NB4 (cell line): ENCODE measurements around the gene FRAS1.

Source experiments
- DNase-seq: peaks from one replicate; pipeline ENCODE4 v3.0.0; 2010; ENCODE audit warnings: low read depth
- H3K4me3 ChIP-seq: one replicate; pipeline ENCODE4 v1.5.1; 2011; ENCODE audit warnings: mild to moderate bottlenecking, low read depth, low read length, moderate library complexity
- MYC ChIP-seq: IDR thresholded peaks from 2 replicates; pipeline ENCODE4 v1.6.1; 2011; ENCODE audit warnings: low read depth, low read length
- POLR2A ChIP-seq: IDR thresholded peaks from 2 replicates; pipeline ENCODE4 v1.6.1; 2011; ENCODE audit warnings: mild to moderate bottlenecking; ENCODE audit not compliant: insufficient read length; ENCODE audit errors: extremely low read depth
- TF ChIP-seq, protein P1 (sequence below): IDR thresholded peaks from 2 replicates; pipeline ENCODE4 v1.6.1; 2011; ENCODE audit warnings: low read depth, low read length
- TF ChIP-seq, protein P2 (sequence below): IDR thresholded peaks from one replicate; pipeline ENCODE4 v1.5.1; 2012; ENCODE audit warnings: low read depth, low read length

Gene FRAS1

DNA sequence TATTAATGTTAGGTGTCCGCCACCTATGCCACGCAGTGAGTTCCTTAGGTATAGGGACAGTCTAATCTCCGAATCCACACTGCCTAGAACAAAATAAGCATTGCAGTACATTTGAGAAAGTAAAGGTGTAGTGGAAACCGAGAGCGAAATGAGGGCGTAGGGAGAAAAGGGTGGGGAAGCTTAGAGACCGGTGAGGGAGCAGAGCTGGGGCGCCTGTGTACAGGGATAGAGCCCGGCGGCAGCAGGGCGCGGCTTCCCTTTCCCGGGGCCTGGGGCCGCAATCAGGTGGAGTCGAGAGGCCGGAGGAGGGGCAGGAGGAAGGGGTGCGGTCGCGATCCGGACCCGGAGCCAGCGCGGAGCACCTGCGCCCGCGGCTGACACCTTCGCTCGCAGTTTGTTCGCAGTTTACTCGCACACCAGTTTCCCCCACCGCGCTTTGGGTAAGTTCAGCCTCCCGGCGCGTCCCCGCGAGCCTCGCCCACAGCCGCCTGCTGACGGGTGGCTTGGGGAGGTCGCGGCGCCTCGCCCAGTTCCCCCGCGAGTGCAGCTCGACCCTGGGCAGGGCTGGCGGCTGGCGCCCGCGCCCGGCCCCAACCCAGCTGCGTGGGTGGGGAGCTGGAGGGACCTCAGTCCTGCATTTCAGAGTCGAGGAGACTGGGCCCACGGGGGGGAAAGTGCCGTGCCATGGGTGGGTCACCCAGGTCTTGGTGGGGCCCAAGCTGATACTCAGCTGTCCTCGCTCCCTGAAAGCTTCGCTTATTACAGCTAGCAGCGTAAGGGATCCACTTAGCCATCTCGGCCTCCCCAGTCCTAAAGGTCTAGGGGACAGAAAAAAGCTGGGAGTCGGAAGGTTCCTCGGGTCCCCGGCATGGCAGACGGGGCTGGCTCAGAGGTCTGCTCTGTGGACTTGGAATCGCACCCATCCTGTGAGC, 494.6 kb downstream of the FRAS1 start, which contains the start of gene ANXA3:
ANXA3 (plus strand) TSS at position 351 of the 932 bp plus-strand sequence. CDS start 2,704 bp downstream, outside the sequence.
- TF ChIP-seq, protein P1, sequence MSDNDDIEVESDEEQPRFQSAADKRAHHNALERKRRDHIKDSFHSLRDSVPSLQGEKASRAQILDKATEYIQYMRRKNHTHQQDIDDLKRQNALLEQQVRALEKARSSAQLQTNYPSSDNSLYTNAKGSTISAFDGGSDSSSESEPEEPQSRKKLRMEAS: no peak
- TF ChIP-seq POLR2A (no peak), MYC (no peak)
- TF ChIP-seq, protein P2, sequence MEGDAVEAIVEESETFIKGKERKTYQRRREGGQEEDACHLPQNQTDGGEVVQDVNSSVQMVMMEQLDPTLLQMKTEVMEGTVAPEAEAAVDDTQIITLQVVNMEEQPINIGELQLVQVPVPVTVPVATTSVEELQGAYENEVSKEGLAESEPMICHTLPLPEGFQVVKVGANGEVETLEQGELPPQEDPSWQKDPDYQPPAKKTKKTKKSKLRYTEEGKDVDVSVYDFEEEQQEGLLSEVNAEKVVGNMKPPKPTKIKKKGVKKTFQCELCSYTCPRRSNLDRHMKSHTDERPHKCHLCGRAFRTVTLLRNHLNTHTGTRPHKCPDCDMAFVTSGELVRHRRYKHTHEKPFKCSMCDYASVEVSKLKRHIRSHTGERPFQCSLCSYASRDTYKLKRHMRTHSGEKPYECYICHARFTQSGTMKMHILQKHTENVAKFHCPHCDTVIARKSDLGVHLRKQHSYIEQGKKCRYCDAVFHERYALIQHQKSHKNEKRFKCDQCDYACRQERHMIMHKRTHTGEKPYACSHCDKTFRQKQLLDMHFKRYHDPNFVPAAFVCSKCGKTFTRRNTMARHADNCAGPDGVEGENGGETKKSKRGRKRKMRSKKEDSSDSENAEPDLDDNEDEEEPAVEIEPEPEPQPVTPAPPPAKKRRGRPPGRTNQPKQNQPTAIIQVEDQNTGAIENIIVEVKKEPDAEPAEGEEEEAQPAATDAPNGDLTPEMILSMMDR: no peak
- peak within 1 kb of the TSS; percentile 26 for H3K4me3 ChIP-seq
- DNase-seq: peak; percentile 30

DNA sequence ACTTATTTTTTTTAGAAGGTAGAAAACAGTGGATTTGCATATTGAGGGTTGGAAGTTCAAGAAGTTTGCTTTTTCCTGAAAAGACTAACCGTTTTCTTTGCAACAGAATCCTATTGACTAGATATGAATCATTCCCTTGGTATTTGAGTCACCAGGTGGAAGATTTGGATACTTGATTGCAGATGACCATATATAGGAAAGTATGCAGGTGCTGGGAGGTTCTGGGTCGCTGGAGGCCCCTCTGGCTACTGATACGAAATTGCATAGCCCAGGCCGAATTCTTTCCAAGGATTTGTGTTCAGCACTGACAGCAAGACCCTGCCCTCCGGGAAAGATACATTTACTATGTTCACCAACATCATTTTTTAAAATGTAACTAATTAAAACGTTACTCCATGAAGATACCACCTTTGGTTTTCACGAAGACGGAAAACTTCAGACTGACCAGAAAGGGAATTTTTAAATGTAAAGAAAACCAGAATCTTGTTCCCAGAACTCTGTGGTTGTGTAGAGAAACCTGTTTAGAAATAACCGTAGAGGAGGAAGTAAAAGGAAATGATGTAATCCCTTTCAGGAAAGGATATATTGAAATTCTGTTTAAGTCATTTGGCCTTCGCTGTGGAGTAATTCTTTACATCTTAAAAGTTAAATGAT, 495.4 kb downstream of the FRAS1 start:
- peak; percentile 30 for DNase-seq

DNA sequence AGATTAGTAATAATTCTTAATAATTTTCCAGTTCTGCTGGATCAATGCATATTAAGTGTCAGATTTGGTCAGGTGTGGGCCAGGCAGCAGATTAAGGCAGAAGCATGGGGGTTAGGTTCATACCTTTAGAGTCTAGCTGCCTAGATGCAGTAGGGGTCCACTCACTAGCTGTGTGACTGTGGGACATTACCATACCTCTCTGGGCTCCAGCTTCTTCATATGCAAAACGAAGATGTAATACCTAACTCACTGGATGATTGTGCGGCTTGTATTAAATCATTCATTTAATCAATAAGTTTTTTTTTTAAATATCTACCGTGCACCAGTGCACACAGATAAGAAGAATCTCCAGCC, 495.9 kb downstream of the FRAS1 start:
- TF ChIP-seq, protein P2: no peak
- TF ChIP-seq, protein P1: no peak
- TF ChIP-seq MYC (no peak), POLR2A (no peak)
- no peak for DNase-seq
- no peak overlapping the region for H3K4me3 ChIP-seq

More for the DNA sequence above, 495.4 kb downstream of the FRAS1 start:
- TF ChIP-seq POLR2A: no peak
- TF ChIP-seq, protein P2: no peak
- TF ChIP-seq MYC: no peak
- TF ChIP-seq, protein P1: no peak
- H3K4me3 ChIP-seq: no peak overlapping the region

DNA sequence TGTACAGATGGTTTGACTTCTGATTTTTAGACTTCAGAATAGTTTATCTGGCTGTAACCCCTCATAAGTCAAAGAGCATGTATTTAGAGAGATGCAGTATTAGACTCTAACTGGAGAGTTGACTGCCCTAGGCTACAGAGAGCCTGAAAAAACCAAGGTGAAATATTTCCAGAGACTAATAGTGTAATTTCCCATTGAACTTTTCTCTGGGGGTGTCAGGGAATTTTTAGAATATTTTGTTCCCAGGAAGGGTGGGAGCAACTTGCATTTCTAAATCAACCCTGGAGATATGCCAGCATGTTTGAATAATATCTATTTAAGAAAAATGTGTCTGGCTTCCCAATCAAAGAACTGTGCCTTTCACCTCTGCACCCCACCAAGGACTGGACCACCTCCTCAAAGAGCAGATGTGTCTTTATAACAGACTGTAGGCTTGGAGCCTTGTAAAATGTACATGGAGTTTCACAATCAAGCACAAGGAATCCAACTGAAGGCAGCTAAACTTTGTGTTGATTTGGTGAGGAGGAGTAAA, 496.5 kb downstream of the FRAS1 start:
- no peak overlapping the region for H3K4me3 ChIP-seq
- TF ChIP-seq, protein P1: no peak
- TF ChIP-seq MYC (no peak), POLR2A (no peak)
- TF ChIP-seq, protein P2: no peak
- DNase-seq: no peak

DNA sequence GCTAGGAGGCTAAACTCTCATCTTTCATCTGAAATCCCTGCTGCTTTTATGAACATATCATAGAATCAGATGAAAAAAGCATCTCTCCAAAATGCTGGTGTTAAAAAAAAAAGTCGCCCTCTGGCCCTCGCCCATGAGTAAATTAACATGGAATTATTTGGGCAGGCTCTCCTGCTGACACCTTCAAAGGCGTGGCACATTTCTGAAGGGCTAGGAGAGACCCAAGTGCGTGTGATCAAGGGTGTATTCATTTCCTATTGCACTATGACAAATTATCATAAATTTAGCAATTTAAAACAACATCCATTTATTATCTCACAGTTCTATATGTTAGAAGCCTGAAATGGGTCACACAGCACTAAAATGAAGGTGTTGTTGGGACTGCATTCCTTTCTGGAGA, 499.5 kb downstream of the FRAS1 start:
- no peak for DNase-seq
- TF ChIP-seq MYC (no peak), POLR2A (no peak)
- TF ChIP-seq, protein P2: no peak
- TF ChIP-seq, protein P1: no peak
- no peak overlapping the region for H3K4me3 ChIP-seq
